Smooth muscle cell (in vitro differentiated cells): Measurements from ENCODE around the gene MEIOC. TPM values are rescaled to one million over a fixed set of nuclear protein-coding genes. Genes with fewer than 3 reads are reported as not detected.
A peak's percentile ranks its signal among the peaks of the same experiment; 100 is the strongest.

ENCODE experiments used
- DNase-seq: peaks from one replicate; lab custom pipeline; 2025; ENCODE audit not compliant: unreplicated experiment; lab: John Stamatoyannopoulos, UW
- H2AFZ ChIP-seq: fragments of 200-600 bp; sonication (generic); 2 replicates; pipeline ENCODE4 v1.6.0; 2016; ENCODE audit warnings: antibody characterized with exemption, low read depth, mild to moderate bottlenecking
- H3F3A ChIP-seq: fragments of 200-600 bp; sonication (generic); 2 replicates; pipeline ENCODE4 v1.6.0; 2017; ENCODE audit warnings: antibody characterized with exemption, low read depth
- H3K27ac ChIP-seq: fragments of 200-600 bp; sonication (generic); 2 replicates; pipeline ENCODE4 v1.5.1; 2016; ENCODE audit warnings: low read depth, mild to moderate bottlenecking
- H3K27me3 ChIP-seq: fragments of 200-600 bp; sonication (generic); 2 replicates; pipeline ENCODE4 v1.6.1; 2016; ENCODE audit warnings: low read depth, mild to moderate bottlenecking
- H3K36me3 ChIP-seq: fragments of 200-600 bp; sonication (generic); 2 replicates; pipeline ENCODE4 v1.5.1; 2016; ENCODE audit warnings: low read depth
- H3K4me1 ChIP-seq: fragments of 200-600 bp; sonication (generic); 2 replicates; pipeline ENCODE4 v1.5.1; 2016; ENCODE audit warnings: low read depth
- H3K4me2 ChIP-seq: fragments of 200-600 bp; sonication (generic); 2 replicates; pipeline ENCODE4 v1.6.0; 2016; ENCODE audit warnings: mild to moderate bottlenecking
- H3K4me3 ChIP-seq: fragments of 200-600 bp; sonication (generic); 2 replicates; pipeline ENCODE4 v1.5.1; 2016; ENCODE audit warnings: mild to moderate bottlenecking
- H3K79me2 ChIP-seq: fragments of 200-600 bp; sonication (generic); 2 replicates; pipeline ENCODE4 v1.6.0; 2016; ENCODE audit warnings: low read depth, mild to moderate bottlenecking
- H3K9ac ChIP-seq: fragments of 200-600 bp; sonication (generic); 2 replicates; pipeline ENCODE4 v1.6.0; 2016; ENCODE audit warnings: low read depth
- H3K9me3 ChIP-seq: fragments of 200-600 bp; sonication (generic); replicated peaks from 2 replicates; pipeline ENCODE4 v1.5.1; 2016; ENCODE audit warnings: low read depth
- H4K20me1 ChIP-seq: fragments of 200-600 bp; sonication (generic); 2 replicates; pipeline ENCODE4 v1.6.0; 2016; ENCODE audit warnings: low read depth
- WGBS: methylation state at CpG from one replicate; pipeline ENCODE4 v1.1.7; 2016; ENCODE audit warnings: low lambda C conversion rate; 5-methylcytosine and 5-hydroxymethylcytosine counted together
- polyA plus RNA-seq: library from polyadenylated mRNA; unstranded; fragments of >200 nt; fragmentation: Nextera tagmentation; extraction: Ambion mirVana; gene quantifications from 2 replicates; pipeline ENCODE4 v1.2.1, GENCODE V29; 2016
- total RNA-seq: library from RNA; depleted of rRNA; stranded (reverse); fragments of >200 nt; gene quantifications from 2 replicates; pipeline ENCODE4 v1.2.3, GENCODE V29; 2014
- TF ChIP-seq, protein P1 (sequence below): fragments of 200-600 bp; sonication (generic); IDR thresholded peaks from 2 replicates; pipeline ENCODE4 v1.5.1; 2017; ENCODE audit warnings: borderline replicate concordance, mild to moderate bottlenecking, antibody characterized with exemption; ENCODE audit not compliant: insufficient read depth, poor library complexity, severe bottlenecking

Gene MEIOC
- 0.09 TPM in 1 of 2 replicates, not detected in the other for total RNA-seq
- 0.18 TPM in 1 of 2 replicates, not detected in the other for polyA plus RNA-seq

DNA sequence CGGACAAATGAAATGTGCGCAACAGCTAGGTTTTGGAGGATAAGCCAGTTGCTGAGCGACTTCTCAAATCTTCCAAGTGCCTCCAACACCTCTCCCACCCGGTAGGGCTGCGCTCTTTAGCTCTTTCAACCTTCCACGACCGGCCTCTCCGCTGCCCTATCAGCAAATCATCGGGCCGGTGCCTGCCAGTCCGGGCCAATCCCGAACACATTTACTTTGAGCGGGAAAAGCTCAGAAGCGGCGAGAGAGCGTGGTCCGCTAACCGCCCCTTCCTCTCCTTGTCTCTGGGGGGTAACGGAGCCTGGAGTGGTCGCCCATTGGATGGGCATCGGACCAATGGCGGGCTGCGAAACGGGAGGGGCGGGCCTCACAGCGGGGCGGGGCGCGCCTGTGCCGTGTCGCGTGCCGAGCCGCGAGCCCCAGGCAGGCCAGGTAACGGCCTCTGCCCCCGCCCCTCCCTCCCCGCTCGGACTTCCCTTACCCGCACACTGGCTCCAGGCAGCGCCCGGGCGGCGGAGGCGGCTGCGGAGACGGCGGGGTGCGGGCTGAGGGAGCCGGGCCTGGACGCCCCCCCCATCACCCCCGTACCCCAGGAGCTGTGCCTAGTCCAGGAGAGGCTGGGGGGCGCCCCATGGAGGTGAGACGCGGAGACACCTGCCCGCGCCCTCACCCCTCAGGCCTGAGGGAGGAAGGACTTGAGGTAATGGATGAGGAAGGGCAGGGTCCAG lies at the start of gene MEIOC:
Gene MEIOC (plus strand): TSS at position 486 of the 728 bp plus-strand sequence. CDS start 146 bp downstream, at position 632.
- H3K4me2 ChIP-seq = peak within 1 kb of the TSS; percentile 67
- DNase-seq = no peak
- no peak within 1 kb of the TSS for H3K9ac ChIP-seq
- no peaks in the 10 kb centered on the region for H4K20me1 ChIP-seq
- H3K27me3 ChIP-seq = peaks cover 46% of the 10 kb centered on the region
- TF ChIP-seq, protein P1, sequence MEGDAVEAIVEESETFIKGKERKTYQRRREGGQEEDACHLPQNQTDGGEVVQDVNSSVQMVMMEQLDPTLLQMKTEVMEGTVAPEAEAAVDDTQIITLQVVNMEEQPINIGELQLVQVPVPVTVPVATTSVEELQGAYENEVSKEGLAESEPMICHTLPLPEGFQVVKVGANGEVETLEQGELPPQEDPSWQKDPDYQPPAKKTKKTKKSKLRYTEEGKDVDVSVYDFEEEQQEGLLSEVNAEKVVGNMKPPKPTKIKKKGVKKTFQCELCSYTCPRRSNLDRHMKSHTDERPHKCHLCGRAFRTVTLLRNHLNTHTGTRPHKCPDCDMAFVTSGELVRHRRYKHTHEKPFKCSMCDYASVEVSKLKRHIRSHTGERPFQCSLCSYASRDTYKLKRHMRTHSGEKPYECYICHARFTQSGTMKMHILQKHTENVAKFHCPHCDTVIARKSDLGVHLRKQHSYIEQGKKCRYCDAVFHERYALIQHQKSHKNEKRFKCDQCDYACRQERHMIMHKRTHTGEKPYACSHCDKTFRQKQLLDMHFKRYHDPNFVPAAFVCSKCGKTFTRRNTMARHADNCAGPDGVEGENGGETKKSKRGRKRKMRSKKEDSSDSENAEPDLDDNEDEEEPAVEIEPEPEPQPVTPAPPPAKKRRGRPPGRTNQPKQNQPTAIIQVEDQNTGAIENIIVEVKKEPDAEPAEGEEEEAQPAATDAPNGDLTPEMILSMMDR = no peak
- H3K27ac ChIP-seq = no peak within 1 kb of the TSS
- H3F3A ChIP-seq = no peaks in the 10 kb centered on the region
- 28% methylated on average over 26 of the region's 57 CpGs for WGBS
- peak within 1 kb of the TSS; percentile 77 for H2AFZ ChIP-seq
- no peaks in the 10 kb centered on the region for H3K4me1 ChIP-seq
- H3K36me3 ChIP-seq = no peaks in the 10 kb centered on the region
- H3K4me3 ChIP-seq = peak within 1 kb of the TSS; percentile 30
- H3K79me2 ChIP-seq = no peaks in the 10 kb centered on the region
- no peaks in the 10 kb centered on the region for H3K9me3 ChIP-seq

DNA sequence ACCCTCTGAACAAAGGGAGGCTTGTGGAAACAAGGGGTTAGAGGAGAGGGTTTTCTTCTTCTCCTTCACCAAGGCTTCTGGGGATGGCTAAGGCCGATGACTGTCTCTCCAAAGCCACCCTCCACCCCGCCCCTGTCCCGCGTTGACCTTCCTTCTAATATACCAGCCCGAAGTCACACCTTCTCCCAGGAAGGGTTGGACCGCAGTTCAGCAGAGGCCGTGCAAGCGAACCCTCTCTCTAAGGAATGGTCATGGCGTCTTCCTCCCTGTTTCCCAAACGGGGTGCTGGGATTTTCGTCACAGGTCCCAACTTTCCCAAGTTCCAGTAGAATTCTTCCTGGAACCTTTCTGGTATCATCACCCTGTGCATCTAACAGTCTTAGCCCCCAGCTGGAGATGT lies 49.6 kb upstream of the MEIOC start:
- no peaks in the 10 kb centered on the region for H3K79me2 ChIP-seq
- no peaks in the 10 kb centered on the region for H3F3A ChIP-seq
- H2AFZ ChIP-seq = no peak overlapping the region
- H3K4me3 ChIP-seq = no peak overlapping the region
- H3K27me3 ChIP-seq = no peaks in the 10 kb centered on the region
- H3K9me3 ChIP-seq = no peaks in the 10 kb centered on the region
- H3K9ac ChIP-seq = no peak overlapping the region
- DNase-seq = no peak
- WGBS = 96% methylated on average over 11 of the region's 11 CpGs
- H3K27ac ChIP-seq = no peak overlapping the region
- peaks cover 9% of the 10 kb centered on the region for H3K4me1 ChIP-seq
- H3K4me2 ChIP-seq = no peak overlapping the region
- H3K36me3 ChIP-seq = no peaks in the 10 kb centered on the region
- no peaks in the 10 kb centered on the region for H4K20me1 ChIP-seq
- TF ChIP-seq, protein P1 = no peak

DNA sequence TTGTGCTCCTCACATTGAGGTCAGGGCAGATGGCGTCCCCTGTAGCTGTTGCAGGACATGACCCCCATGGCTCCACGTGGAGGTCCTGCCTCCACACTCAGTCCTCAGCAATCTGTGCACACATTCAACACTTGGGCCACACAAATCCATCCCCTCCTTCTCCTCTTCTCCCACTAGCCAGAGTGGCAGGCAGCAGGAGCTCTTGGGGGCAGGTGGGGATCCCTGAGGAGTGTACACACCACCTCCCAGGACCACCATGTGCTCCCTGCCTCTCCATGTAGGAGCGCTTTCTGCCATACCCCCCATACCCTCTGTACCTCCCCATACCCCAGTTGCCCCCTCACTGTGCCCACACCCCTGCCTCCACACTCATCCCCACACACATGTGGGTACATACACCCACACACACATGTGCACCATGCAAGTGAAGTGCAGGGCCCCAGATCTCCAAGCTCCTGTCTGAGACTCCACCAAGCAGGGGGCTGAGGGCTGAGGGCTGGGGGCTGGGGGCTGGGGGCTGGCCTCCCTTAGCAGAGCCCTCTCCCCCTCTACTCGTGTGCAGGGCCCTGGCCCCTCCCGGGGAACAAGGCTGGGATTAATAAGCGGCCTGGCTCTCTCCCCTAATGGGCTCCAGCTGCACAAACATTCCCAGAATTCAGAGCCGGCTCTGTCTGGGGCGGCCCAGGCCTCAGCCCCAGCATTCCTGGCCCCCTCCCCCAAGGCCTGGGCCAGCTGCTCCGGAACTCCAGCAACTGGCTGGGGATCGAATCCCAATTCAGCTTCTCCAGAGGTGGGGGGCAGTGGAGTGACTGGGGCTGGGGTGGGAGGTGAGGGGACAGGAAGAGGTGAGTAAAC lies 48.2 kb upstream of the MEIOC start:
- Histone ChIP-seq H3K9ac (no peak overlapping the region), H3K27me3 (no peaks in the 10 kb centered on the region), H3K4me1 (peaks cover 9% of the 10 kb centered on the region), H3F3A (no peaks in the 10 kb centered on the region), H3K4me2 (peak overlapping the region; percentile 48), H3K79me2 (no peaks in the 10 kb centered on the region), H3K9me3 (no peaks in the 10 kb centered on the region), H2AFZ (peak overlapping the region; percentile 20), H3K36me3 (no peaks in the 10 kb centered on the region), H3K27ac (no peak overlapping the region), H3K4me3 (no peak overlapping the region), H4K20me1 (no peaks in the 10 kb centered on the region)
- DNase-seq = no peak
- 23% methylated on average over 9 of the region's 10 CpGs for WGBS
- TF ChIP-seq, protein P1 = no peak
